Osteoblast (primary cell): ENCODE results near the gene ADGRV1. TPM values are rescaled to one million over a fixed set of nuclear protein-coding genes. Genes with fewer than 3 reads are reported as not detected.
"Not testable (repeated sequence)": the region's sequence is repeated elsewhere in the genome, so short reads cannot be mapped to it uniquely, and the experiment has no call there.

Source experiments
- DNase-seq: peaks from one replicate; pipeline ENCODE4 v3.0.0; 2011; ENCODE audit warnings: low spot score, mixed read lengths; ENCODE audit not compliant: insufficient read length; ENCODE audit errors: missing footprints
- H2AFZ ChIP-seq: 2 replicates; pipeline ENCODE4 v1.6.0; 2011; ENCODE audit warnings: mild to moderate bottlenecking, low read length
- H3K27ac ChIP-seq: 2 replicates; pipeline ENCODE4 v1.5.1; 2011; ENCODE audit warnings: mild to moderate bottlenecking, low read depth, low read length, moderate library complexity
- H3K27me3 ChIP-seq: 2 replicates; pipeline ENCODE4 v1.6.0; 2012; ENCODE audit warnings: mild to moderate bottlenecking, control low read depth, inconsistent platforms, low read length, moderate library complexity; ENCODE audit not compliant: insufficient read depth
- H3K36me3 ChIP-seq: 2 replicates; pipeline ENCODE4 v1.5.1; 2011; ENCODE audit warnings: mild to moderate bottlenecking, low read length, control low read depth, moderate library complexity; ENCODE audit not compliant: insufficient read depth
- H3K4me1 ChIP-seq: 2 replicates; pipeline ENCODE4 v1.5.1; 2011; ENCODE audit warnings: mild to moderate bottlenecking, low read length, control low read depth, moderate library complexity; ENCODE audit not compliant: insufficient read depth
- H3K4me2 ChIP-seq: 2 replicates; pipeline ENCODE4 v1.6.0; 2011; ENCODE audit warnings: mild to moderate bottlenecking, low read length; ENCODE audit not compliant: insufficient read depth
- H3K4me3 ChIP-seq: fragments of 200-600 bp; sonication (generic); 3 replicates; pipeline ENCODE4 v1.5.1; 2012; ENCODE audit warnings: mild to moderate bottlenecking, low read length, inconsistent platforms; ENCODE audit not compliant: insufficient read depth
- H3K79me2 ChIP-seq: 2 replicates; pipeline ENCODE4 v1.6.0; 2012; ENCODE audit warnings: mild to moderate bottlenecking, low read length, control low read depth, inconsistent platforms; ENCODE audit not compliant: insufficient read depth
- H3K9me3 ChIP-seq: 2 replicates; pipeline ENCODE4 v1.5.1; 2011; ENCODE audit warnings: low read depth, low read length, control low read depth
- H4K20me1 ChIP-seq: 2 replicates; pipeline ENCODE4 v1.6.0; 2012; ENCODE audit warnings: mild to moderate bottlenecking, low read length, control low read depth; ENCODE audit not compliant: insufficient read depth
- total RNA-seq: library from RNA; depleted of rRNA; stranded (reverse); fragments of >200 nt; gene quantifications from 2 replicates; pipeline ENCODE4 v1.2.3, GENCODE V29; 2012
- TF ChIP-seq, protein P1 (sequence below): IDR thresholded peaks from 2 replicates; pipeline ENCODE4 v1.5.1; 2011; ENCODE audit warnings: mild to moderate bottlenecking, low read depth, low read length, moderate library complexity; ENCODE audit errors: extremely low read depth

The ADGRV1 gene
- total RNA-seq, 1 donor: under 0.01 TPM

DNA sequence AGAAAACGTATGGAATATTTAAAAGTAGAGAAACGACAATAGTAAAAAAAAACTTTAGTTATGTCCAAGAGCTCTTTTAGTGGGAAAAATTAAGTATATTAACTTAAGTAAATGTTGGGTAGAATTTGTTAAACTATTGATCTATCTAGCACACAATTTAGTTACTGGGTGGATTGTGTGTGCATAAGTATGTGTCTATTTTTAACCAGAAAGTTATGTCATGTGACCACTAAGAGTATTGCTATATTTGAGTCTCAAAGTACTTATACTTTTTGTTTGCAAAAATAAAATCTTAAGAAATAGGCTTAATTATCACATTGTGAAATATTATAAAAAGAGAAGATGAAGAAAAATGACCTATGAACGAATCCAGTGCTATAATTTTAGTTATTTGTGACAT lies 56.8 kb downstream of the ADGRV1 start:
- Histone ChIP-seq H3K79me2 (no peaks in the 10 kb centered on the region), H3K4me3 (no peak overlapping the region), H4K20me1 (no peaks in the 10 kb centered on the region), H3K27ac (no peak overlapping the region), H3K4me2 (no peak overlapping the region), H3K4me1 (no peaks in the 10 kb centered on the region), H3K27me3 (no peaks in the 10 kb centered on the region), H2AFZ (no peak overlapping the region), H3K9me3 (no peaks in the 10 kb centered on the region), H3K36me3 (no peaks in the 10 kb centered on the region)
- TF ChIP-seq, protein P1, sequence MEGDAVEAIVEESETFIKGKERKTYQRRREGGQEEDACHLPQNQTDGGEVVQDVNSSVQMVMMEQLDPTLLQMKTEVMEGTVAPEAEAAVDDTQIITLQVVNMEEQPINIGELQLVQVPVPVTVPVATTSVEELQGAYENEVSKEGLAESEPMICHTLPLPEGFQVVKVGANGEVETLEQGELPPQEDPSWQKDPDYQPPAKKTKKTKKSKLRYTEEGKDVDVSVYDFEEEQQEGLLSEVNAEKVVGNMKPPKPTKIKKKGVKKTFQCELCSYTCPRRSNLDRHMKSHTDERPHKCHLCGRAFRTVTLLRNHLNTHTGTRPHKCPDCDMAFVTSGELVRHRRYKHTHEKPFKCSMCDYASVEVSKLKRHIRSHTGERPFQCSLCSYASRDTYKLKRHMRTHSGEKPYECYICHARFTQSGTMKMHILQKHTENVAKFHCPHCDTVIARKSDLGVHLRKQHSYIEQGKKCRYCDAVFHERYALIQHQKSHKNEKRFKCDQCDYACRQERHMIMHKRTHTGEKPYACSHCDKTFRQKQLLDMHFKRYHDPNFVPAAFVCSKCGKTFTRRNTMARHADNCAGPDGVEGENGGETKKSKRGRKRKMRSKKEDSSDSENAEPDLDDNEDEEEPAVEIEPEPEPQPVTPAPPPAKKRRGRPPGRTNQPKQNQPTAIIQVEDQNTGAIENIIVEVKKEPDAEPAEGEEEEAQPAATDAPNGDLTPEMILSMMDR: no peak
- no peak for DNase-seq

DNA sequence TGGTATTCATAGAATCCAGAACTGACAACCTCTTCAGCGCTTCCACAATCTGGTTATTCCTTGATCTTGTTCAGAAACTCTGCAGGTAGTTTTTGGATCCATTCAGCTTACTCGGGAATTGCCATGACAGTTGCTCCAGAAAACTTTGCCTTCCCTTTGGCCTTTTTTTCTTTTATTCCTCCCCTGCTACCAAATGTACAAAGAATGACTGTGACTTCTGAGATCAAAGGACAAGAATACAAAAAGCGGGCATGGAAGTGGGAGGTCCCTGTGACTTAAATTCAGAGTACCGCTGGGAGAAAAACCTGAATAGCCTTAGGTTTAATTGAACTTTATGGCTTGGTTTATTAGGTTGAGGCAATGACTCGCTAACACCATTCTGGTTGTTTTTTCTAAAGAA lies 59.5 kb downstream of the ADGRV1 start:
- H3K4me3 ChIP-seq: no peak overlapping the region
- TF ChIP-seq, protein P1: no peak
- H3K36me3 ChIP-seq: no peaks in the 10 kb centered on the region

DNA sequence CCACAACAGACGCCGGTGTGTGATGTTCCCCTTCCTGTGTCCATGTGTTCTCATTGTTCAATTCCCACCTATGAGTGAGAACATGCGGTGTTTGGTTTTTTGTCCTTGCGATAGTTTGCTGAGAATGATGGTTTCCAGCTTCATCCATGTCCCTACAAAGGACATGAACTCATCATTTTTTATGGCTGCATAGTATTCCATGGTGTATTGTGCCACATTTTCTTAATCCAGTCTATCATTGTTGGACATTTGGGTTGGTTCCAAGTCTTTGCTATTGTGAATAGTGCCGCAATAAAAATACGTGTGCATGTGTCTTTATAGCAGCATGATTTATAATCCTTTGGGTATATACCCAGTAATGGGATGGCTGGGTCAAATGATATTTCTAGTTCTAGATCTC lies 61.2 kb downstream of the ADGRV1 start:
- not testable (repeated sequence) for H3K27me3 ChIP-seq, H4K20me1 ChIP-seq, H3K4me3 ChIP-seq, H2AFZ ChIP-seq, H3K36me3 ChIP-seq, DNase-seq, H3K79me2 ChIP-seq, H3K4me1 ChIP-seq, H3K4me2 ChIP-seq, H3K27ac ChIP-seq, H3K9me3 ChIP-seq

More for the DNA sequence above, 59.5 kb downstream of the ADGRV1 start:
- Histone ChIP-seq H3K4me1 (no peaks in the 10 kb centered on the region), H3K79me2 (no peaks in the 10 kb centered on the region), H3K9me3 (no peaks in the 10 kb centered on the region), H2AFZ (no peak overlapping the region), H3K4me2 (no peak overlapping the region), H3K27ac (no peak overlapping the region), H3K27me3 (no peaks in the 10 kb centered on the region), H4K20me1 (no peaks in the 10 kb centered on the region)
- DNase-seq: no peak

DNA sequence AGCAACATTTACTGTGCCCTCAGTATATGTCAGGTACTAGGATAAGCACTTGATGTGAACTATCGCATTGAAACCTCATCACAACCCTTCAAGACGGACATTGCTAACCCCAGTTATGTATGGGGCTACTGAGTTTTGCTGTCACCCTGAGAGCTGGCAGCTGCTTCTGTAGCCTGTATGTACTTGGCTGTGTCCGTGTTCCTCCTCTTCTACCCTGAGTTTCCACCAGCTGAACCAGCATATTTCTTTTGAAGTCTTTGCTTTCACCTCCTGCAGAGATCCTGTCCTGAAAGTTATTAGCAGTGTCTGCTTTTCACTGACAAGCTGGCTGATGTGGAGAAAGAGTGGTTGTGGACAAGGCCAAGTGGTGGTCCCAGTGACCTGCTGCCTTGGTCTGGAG lies 63.3 kb downstream of the ADGRV1 start:
- Histone ChIP-seq H4K20me1 (no peaks in the 10 kb centered on the region), H2AFZ (no peak overlapping the region), H3K27ac (no peak overlapping the region), H3K9me3 (no peaks in the 10 kb centered on the region), H3K4me1 (no peaks in the 10 kb centered on the region), H3K27me3 (no peaks in the 10 kb centered on the region), H3K4me3 (no peak overlapping the region), H3K36me3 (no peaks in the 10 kb centered on the region), H3K79me2 (no peaks in the 10 kb centered on the region), H3K4me2 (no peak overlapping the region)
- TF ChIP-seq, protein P1: no peak
- no peak for DNase-seq
